Upper lobe of left lung (tissue), 6 donors: ENCODE results near the gene QKI. TPM values are rescaled to one million over a fixed set of nuclear protein-coding genes. Genes with fewer than 3 reads are reported as not detected.

Experiments used
- ATAC-seq, 2 donors: fragments of 200-7000 bp; cut with Tn5 transposase; one replicate each; pipeline ENCODE4 v1.9.1; 2022; ENCODE audit warnings: mild to moderate bottlenecking in 2 of 2, moderate library complexity in 2 of 2; ENCODE audit not compliant: low FRiP score in 2 of 2
- DNase-seq, 2 donors: peaks; one replicate each; pipeline ENCODE4 v3.0.0-alpha.2; 2019 to 2020
- H3K27ac ChIP-seq, 4 donors: fragments of 200-600 bp; sonication (generic); one replicate each; pipeline ENCODE4 v1.5.1; 2016 to 2019
- H3K27me3 ChIP-seq, 4 donors: fragments of 200-600 bp; sonication (generic); one replicate each; pipeline ENCODE4 v1.5.1; 2017 to 2019
- H3K36me3 ChIP-seq, 4 donors: fragments of 200-600 bp; sonication (generic); one replicate each; pipeline ENCODE4 v1.5.1; 2016 to 2019
- H3K4me1 ChIP-seq, 4 donors: fragments of 200-600 bp; sonication (generic); one replicate each; pipeline ENCODE4 v1.5.1; 2018 to 2019
- H3K4me3 ChIP-seq, 4 donors: fragments of 200-600 bp; sonication (generic); one replicate each; pipeline ENCODE4 v1.5.1; 2017 to 2019; ENCODE audit warnings: mild to moderate bottlenecking in 2 of 4, moderate library complexity in 1 of 4
- H3K9me3 ChIP-seq, 4 donors: fragments of 200-600 bp; sonication (generic); one replicate each; pipeline ENCODE4 v1.5.1; 2018 to 2019
- EP300 ChIP-seq, 4 donors: sonication (generic); formaldehyde crosslinking; IDR thresholded peaks; one replicate each; pipeline ENCODE4 v1.5.1; 2017; ENCODE audit warnings: antibody characterized with exemption in 4 of 4, control low read depth in 2 of 4
- POLR2A ChIP-seq, 4 donors: fragments of 450-650 bp; IDR thresholded peaks; one replicate each; pipeline ENCODE4 v1.5.1; 2016 to 2017; ENCODE audit warnings: antibody characterized with exemption in 4 of 4, mild to moderate bottlenecking in 2 of 4
- POLR2AphosphoS5 ChIP-seq, 2 donors: sonication (generic); formaldehyde crosslinking; IDR thresholded peaks; one replicate each; pipeline ENCODE4 v1.5.1; 2017; ENCODE audit warnings: antibody characterized with exemption in 2 of 2
- whole genome bisulfite sequencing, 2 donors: methylation state at CpG; one replicate each; pipeline ENCODE4 v1.1.5; 2017 to 2018; 5-methylcytosine and 5-hydroxymethylcytosine counted together
- total RNA-seq, 6 donors: library from RNA; depleted of rRNA in 4 of 6; stranded (reverse); fragments of >200 nt in 4 of 6; gene quantifications; one replicate each; pipeline versions ENCODE4 v1.1.0 to v1.2.1, GENCODE V29; 2016 to 2021
- TF ChIP-seq, protein P1 (sequence below), 6 experiments: fragments of 450-650 bp in 4 of 6; fragments of 200-600 bp in 2 of 6; sonication (generic) in 2 of 6; IDR thresholded peaks; one replicate each; pipeline ENCODE4 v1.5.1; 2016 to 2019; ENCODE audit warnings: antibody characterized with exemption in 6 of 6
- donor health status: DM: no; HTN: no; CAD: no; lungs with moderate emphysema.
- donor health status: DM: no; HTN: yes; CAD: no; lungs with severe emphysema.

QKI gene
- total RNA-seq, 6 donors from 2014 or later: 181 to 273 (median 226) TPM

GRCh38 chr6:163547287-163547686, 132.8 kb downstream of the QKI start:
- no peak for DNase-seq
- H3K27me3 ChIP-seq: no peaks in the 10 kb centered on the region
- no peak for TF ChIP-seq POLR2A (IDR thresholded peaks at IDR 0.05)
- TF ChIP-seq EP300 (IDR thresholded peaks at IDR 0.05): no peak
- no peak for TF ChIP-seq POLR2AphosphoS5 (IDR thresholded peaks at IDR 0.05)
- TF ChIP-seq, protein P1, sequence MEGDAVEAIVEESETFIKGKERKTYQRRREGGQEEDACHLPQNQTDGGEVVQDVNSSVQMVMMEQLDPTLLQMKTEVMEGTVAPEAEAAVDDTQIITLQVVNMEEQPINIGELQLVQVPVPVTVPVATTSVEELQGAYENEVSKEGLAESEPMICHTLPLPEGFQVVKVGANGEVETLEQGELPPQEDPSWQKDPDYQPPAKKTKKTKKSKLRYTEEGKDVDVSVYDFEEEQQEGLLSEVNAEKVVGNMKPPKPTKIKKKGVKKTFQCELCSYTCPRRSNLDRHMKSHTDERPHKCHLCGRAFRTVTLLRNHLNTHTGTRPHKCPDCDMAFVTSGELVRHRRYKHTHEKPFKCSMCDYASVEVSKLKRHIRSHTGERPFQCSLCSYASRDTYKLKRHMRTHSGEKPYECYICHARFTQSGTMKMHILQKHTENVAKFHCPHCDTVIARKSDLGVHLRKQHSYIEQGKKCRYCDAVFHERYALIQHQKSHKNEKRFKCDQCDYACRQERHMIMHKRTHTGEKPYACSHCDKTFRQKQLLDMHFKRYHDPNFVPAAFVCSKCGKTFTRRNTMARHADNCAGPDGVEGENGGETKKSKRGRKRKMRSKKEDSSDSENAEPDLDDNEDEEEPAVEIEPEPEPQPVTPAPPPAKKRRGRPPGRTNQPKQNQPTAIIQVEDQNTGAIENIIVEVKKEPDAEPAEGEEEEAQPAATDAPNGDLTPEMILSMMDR (IDR thresholded peaks at IDR 0.05): no peak
- H3K9me3 ChIP-seq: no peaks in the 10 kb centered on the region
- no peak for ATAC-seq
- no peak overlapping the region for H3K27ac ChIP-seq
- H3K4me3 ChIP-seq: no peak overlapping the region
- 89 to 94% methylated on average over 3 of the region's 3 CpGs for WGBS, 2 donors
- no peaks in the 10 kb centered on the region for H3K36me3 ChIP-seq
- H3K4me1 ChIP-seq: peaks cover 0 to 7% (median 5%) of the 10 kb centered on the region in 4 donors

GRCh38 chr6:163548624-163549023, 134.1 kb downstream of the QKI start:
- ATAC-seq: no peak
- WGBS, 2 donors: 90 to 93% methylated on average over 3 of the region's 3 CpGs

GRCh38 chr6:163554032-163554431, 139.5 kb downstream of the QKI start:
- Histone ChIP-seq H3K27ac (no peak overlapping the region), H3K27me3 (no peaks in the 10 kb centered on the region), H3K9me3 (no peaks in the 10 kb centered on the region), H3K36me3 (peaks cover 0 to 15% (median 2%) of the 10 kb centered on the region in 4 donors), H3K4me3 (no peak overlapping the region), H3K4me1 (peaks cover 0 to 13% (median 5%) of the 10 kb centered on the region in 4 donors)
- TF ChIP-seq POLR2A (IDR thresholded peaks at IDR 0.05): no peak
- TF ChIP-seq, protein P1 (IDR thresholded peaks at IDR 0.05): no peak
- TF ChIP-seq POLR2AphosphoS5 (IDR thresholded peaks at IDR 0.05): no peak
- TF ChIP-seq EP300 (IDR thresholded peaks at IDR 0.05): no peak
- 88 to 89% methylated on average over 4 of the region's 4 CpGs for whole genome bisulfite sequencing, 2 donors
- DNase-seq: no peak
- no peak for ATAC-seq

More at GRCh38 chr6:163548624-163549023, 134.1 kb downstream of the QKI start:
- Histone ChIP-seq H3K9me3 (no peaks in the 10 kb centered on the region), H3K27ac (no peak overlapping the region), H3K4me3 (no peak overlapping the region), H3K36me3 (no peaks in the 10 kb centered on the region), H3K27me3 (no peaks in the 10 kb centered on the region), H3K4me1 (peaks cover 0 to 8% (median 5%) of the 10 kb centered on the region in 4 donors)
- TF ChIP-seq POLR2AphosphoS5 (IDR thresholded peaks at IDR 0.05) (no peak), EP300 (IDR thresholded peaks at IDR 0.05) (no peak), POLR2A (IDR thresholded peaks at IDR 0.05) (no peak)
- TF ChIP-seq, protein P1 (IDR thresholded peaks at IDR 0.05): no peak
- DNase-seq: no peak

DNA sequence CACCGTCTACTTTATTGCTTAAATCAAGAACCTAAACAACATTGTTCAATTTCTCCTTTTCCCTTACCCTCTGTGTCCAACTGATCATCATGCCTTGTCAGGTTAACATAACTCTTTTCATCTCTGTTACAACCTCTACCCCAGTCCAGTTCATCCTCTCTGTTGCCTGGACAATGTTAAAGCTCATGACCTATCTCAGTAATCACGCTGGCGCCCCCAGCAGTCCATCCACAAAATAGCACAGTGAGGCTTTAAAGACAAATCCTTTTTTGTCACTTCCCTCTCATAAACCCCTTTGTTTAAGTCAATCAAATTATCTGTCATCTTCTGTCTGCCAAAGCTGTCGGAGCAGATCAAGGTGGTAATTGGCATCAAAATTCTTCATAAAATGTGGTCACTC, 140.1 kb downstream of the QKI start:
- Histone ChIP-seq H3K4me3 (no peak overlapping the region), H3K4me1 (peaks cover 0 to 9% (median 6%) of the 10 kb centered on the region in 4 donors), H3K27ac (no peak overlapping the region), H3K9me3 (no peaks in the 10 kb centered on the region), H3K27me3 (no peaks in the 10 kb centered on the region), H3K36me3 (peaks cover 0 to 16% (median 2%) of the 10 kb centered on the region in 4 donors)
- peak in 1 of 2 donors; percentile 58 for DNase-seq
- WGBS, 2 donors: 68 to 81% methylated on average over 4 of the region's 4 CpGs
- peak; percentile 59 to 64 for ATAC-seq
- TF ChIP-seq POLR2A (IDR thresholded peaks at IDR 0.05): no peak
- TF ChIP-seq, protein P1 (IDR thresholded peaks at IDR 0.05): peak in 4 of 6 experiments; percentile 40 to 56 (median 50)

GRCh38 chr6:163559661-163560060, 145.1 kb downstream of the QKI start:
- Histone ChIP-seq H3K4me1 (peaks cover 0 to 6% (median 5%) of the 10 kb centered on the region in 4 donors), H3K4me3 (no peak overlapping the region), H3K36me3 (peaks cover 0 to 43% (median 6%) of the 10 kb centered on the region in 4 donors), H3K9me3 (no peaks in the 10 kb centered on the region), H3K27ac (no peak overlapping the region), H3K27me3 (no peaks in the 10 kb centered on the region)
- 59 to 63% methylated on average over 3 of the region's 3 CpGs for WGBS, 2 donors
- ATAC-seq (no peak), DNase-seq (no peak)
- no peak for TF ChIP-seq POLR2A (IDR thresholded peaks at IDR 0.05)
- TF ChIP-seq, protein P1 (IDR thresholded peaks at IDR 0.05): no peak
- TF ChIP-seq EP300 (IDR thresholded peaks at IDR 0.05): no peak
- no peak for TF ChIP-seq POLR2AphosphoS5 (IDR thresholded peaks at IDR 0.05)
